ENCODE data around the gene CA5B.
"Not testable (repeated sequence)": the region's sequence is repeated elsewhere in the genome, so short reads cannot be mapped to it uniquely, and the experiment has no call there.

CA5B gene

GRCh38 chrX:15747626-15748173, 9.6 kb downstream of the CA5B start:
- no peak for DNase-seq (ENCODE audit: low read depth in 2 of 3, low spot score in 1 of 3)

GRCh38 chrX:15748841-15749240, 10.8 kb downstream of the CA5B start:
- DNase-seq (ENCODE audit: low read depth in 2 of 3, low spot score in 1 of 3): no peak

- no peak for DNase-seq (ENCODE audit: low read depth in 2 of 3, low spot score in 1 of 3)
Observed at GRCh38 chrX:15749642-15750610, 11.9 kb downstream of the CA5B start.

GRCh38 chrX:15750611-15751154, 12.6 kb downstream of the CA5B start:
- no peak for DNase-seq (ENCODE audit: low read depth in 2 of 3, low spot score in 1 of 3)

GRCh38 chrX:15751155-15751819, 13.2 kb downstream of the CA5B start:
- no peak for DNase-seq (ENCODE audit: low read depth in 2 of 3, low spot score in 1 of 3)

- no peak for DNase-seq (ENCODE audit: low read depth in 2 of 3, low spot score in 1 of 3)
Observed at GRCh38 chrX:15755091-15755490, 17.0 kb downstream of the CA5B start.

- DNase-seq (ENCODE audit: low read depth in 2 of 3, low spot score in 1 of 3): no peak
Observed at GRCh38 chrX:15758140-15758539, 20.1 kb downstream of the CA5B start.

- DNase-seq (ENCODE audit: low read depth in 2 of 3, low spot score in 1 of 3): not testable (repeated sequence)
Observed at GRCh38 chrX:15759886-15760285, 21.8 kb downstream of the CA5B start.

GRCh38 chrX:15761564-15762191, 23.6 kb downstream of the CA5B start:
- peak in 1 of 3 donors; percentile 50 for DNase-seq (ENCODE audit: low read depth in 2 of 3, low spot score in 1 of 3)

GRCh38 chrX:15769300-15769954, 31.4 kb downstream of the CA5B start:
- no peak for DNase-seq (ENCODE audit: low read depth in 2 of 3, low spot score in 1 of 3)

- DNase-seq (ENCODE audit: low read depth in 2 of 3, low spot score in 1 of 3): no peak
Observed at GRCh38 chrX:15781961-15782699, 44.1 kb downstream of the CA5B start.

GRCh38 chrX:15785176-15785750, 47.2 kb downstream of the CA5B start:
- DNase-seq (ENCODE audit: low read depth in 2 of 3, low spot score in 1 of 3): no peak

GRCh38 chrX:15786915-15787314, 48.8 kb downstream of the CA5B start:
- DNase-seq (ENCODE audit: low read depth in 2 of 3, low spot score in 1 of 3): no peak

- DNase-seq (ENCODE audit: low read depth in 2 of 3, low spot score in 1 of 3): peak; percentile 74 to 86 (median 79)
Observed at GRCh38 chrX:15789979-15790768, 52.1 kb downstream of the CA5B start, which contains the start of gene ZRSR2. Gene ZRSR2 (plus strand): TSS chrX:15790484. CDS start chrX:15790496, 12 bp downstream.

GRCh38 chrX:15790769-15791290, 52.8 kb downstream of the CA5B start:
- DNase-seq (ENCODE audit: low read depth in 2 of 3, low spot score in 1 of 3): no peak

- no peak for DNase-seq (ENCODE audit: low read depth in 2 of 3, low spot score in 1 of 3)
Observed at GRCh38 chrX:15797707-15798106, 59.6 kb downstream of the CA5B start.

- no peak for DNase-seq (ENCODE audit: low read depth in 2 of 3, low spot score in 1 of 3)
Observed at GRCh38 chrX:15804563-15804962, 66.5 kb downstream of the CA5B start.

- DNase-seq (ENCODE audit: low read depth in 2 of 3, low spot score in 1 of 3): no peak
Observed at GRCh38 chrX:15808254-15808653, 70.2 kb downstream of the CA5B start.
